ENCODE measurements around the gene ANXA2.

DNA sequence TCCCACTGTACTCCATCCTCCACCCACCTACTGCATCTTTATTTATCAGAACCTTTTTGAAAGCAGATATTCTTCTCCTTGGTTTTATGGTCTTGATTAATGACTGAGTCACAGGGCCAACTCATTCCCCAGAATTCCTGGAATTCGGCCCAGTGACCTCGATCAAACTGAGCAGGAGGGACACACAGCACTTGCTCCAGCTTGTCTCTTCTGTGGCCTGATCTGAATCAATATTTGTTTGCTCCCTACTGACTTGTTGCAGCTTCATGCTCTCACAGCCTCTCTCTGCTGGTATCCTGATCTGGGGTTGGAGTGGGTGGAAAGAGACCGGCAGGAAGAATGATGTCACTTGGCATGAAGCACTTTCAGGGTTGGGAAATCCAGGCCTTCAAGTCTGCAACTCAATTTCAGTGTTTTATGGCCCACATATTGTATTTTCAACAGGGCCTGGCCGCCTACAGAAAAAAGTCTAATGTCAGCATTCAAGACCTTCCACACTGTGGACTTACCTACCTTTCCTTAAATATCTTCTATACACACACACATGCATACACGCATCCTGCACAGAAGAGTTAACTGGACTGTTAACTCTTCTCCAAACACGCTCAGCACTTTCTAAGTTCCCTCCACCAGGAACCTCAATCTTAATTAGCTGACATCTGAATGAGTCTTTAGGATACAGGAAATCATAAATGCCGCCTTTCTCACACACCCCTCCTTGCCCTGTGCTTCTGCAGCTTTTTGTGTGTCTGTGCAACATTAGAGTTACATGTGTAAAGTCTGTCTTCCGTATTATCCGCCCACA, 4.6 kb downstream of the ANXA2 start:
- TF ChIP-seq, protein P1, sequence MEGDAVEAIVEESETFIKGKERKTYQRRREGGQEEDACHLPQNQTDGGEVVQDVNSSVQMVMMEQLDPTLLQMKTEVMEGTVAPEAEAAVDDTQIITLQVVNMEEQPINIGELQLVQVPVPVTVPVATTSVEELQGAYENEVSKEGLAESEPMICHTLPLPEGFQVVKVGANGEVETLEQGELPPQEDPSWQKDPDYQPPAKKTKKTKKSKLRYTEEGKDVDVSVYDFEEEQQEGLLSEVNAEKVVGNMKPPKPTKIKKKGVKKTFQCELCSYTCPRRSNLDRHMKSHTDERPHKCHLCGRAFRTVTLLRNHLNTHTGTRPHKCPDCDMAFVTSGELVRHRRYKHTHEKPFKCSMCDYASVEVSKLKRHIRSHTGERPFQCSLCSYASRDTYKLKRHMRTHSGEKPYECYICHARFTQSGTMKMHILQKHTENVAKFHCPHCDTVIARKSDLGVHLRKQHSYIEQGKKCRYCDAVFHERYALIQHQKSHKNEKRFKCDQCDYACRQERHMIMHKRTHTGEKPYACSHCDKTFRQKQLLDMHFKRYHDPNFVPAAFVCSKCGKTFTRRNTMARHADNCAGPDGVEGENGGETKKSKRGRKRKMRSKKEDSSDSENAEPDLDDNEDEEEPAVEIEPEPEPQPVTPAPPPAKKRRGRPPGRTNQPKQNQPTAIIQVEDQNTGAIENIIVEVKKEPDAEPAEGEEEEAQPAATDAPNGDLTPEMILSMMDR (IDR thresholded peaks at IDR 0.05), result peak in 1 of 4 experiments; percentile 4
- TF ChIP-seq POLR2A (IDR thresholded peaks at IDR 0.05), result no peak
